PC-3 (cell line): ENCODE data around the gene P3H2. TPM values are rescaled to one million over a fixed set of nuclear protein-coding genes. Genes with fewer than 3 reads are reported as not detected.
"Not testable (repeated sequence)": the region's sequence is repeated elsewhere in the genome, so short reads cannot be mapped to it uniquely, and the experiment has no call there.

Experiments
- ATAC-seq: fragments of 200-7000 bp; cut with Tn5 transposase; 2 replicates; pipeline ENCODE4 v1.9.1; 2020; ENCODE audit warnings: mild to moderate bottlenecking, moderate library complexity
- BruUV-seq: library from RNA; stranded (reverse); fragments of 400-500 nt; replicated peaks from 2 replicates; lab custom pipeline; 2021; lab: Mats Ljungman, UMichigan
- CTCF ChIA-PET: fragments of 300-600 bp; sonication (Branson Sonifier 250); formaldehyde crosslinking; loops from one replicate; lab custom pipeline; 2022; ENCODE audit warnings: antibody characterized with exemption; lab: Charles Lee
- POLR2A ChIA-PET: fragments of 300-600 bp; sonication (Branson Sonifier 250); formaldehyde crosslinking; loops from one replicate; lab custom pipeline; 2022; ENCODE audit warnings: antibody characterized with exemption; ENCODE audit not compliant: unreplicated experiment; lab: Charles Lee
- DNase-seq: peaks from one replicate; pipeline ENCODE4 v3.0.0-alpha.2; 2015
- H2AFZ ChIP-seq: fragments of 300-600 bp; sonication (generic); 2 replicates; pipeline ENCODE4 v1.6.0; 2016; ENCODE audit warnings: antibody characterized with exemption, low read length
- H3F3A ChIP-seq: fragments of 300-600 bp; sonication (generic); one replicate; pipeline ENCODE4 v1.6.0; 2017; ENCODE audit warnings: antibody characterized with exemption, low read length, control low read depth, mild to moderate bottlenecking; ENCODE audit not compliant: unreplicated experiment
- H3K27ac ChIP-seq: fragments of 300-600 bp; sonication (generic); 2 replicates; pipeline ENCODE4 v1.5.1; 2016; ENCODE audit warnings: mild to moderate bottlenecking, low read length
- H3K27me3 ChIP-seq: fragments of 300-600 bp; sonication (generic); 2 replicates; pipeline ENCODE4 v1.6.1; 2016; ENCODE audit warnings: low read length, mixed read lengths
- H3K36me3 ChIP-seq: fragments of 300-600 bp; sonication (generic); 2 replicates; pipeline ENCODE4 v1.6.1; 2016; ENCODE audit warnings: low read depth, mixed run types, low read length, mixed read lengths
- H3K4me1 ChIP-seq: fragments of 300-600 bp; sonication (generic); 2 replicates; pipeline ENCODE4 v1.5.1; 2016; ENCODE audit warnings: low read length; ENCODE audit not compliant: insufficient read depth
- H3K4me2 ChIP-seq: fragments of 300-600 bp; sonication (generic); 2 replicates; pipeline ENCODE4 v1.6.0; 2016; ENCODE audit warnings: low read length
- H3K4me3 ChIP-seq: fragments of 300-600 bp; sonication (generic); 2 replicates; pipeline ENCODE4 v1.5.1; 2016; ENCODE audit warnings: mild to moderate bottlenecking, low read length, mixed read lengths
- H3K79me2 ChIP-seq: fragments of 300-600 bp; sonication (generic); 2 replicates; pipeline ENCODE4 v1.6.1; 2017; ENCODE audit warnings: low read length, mixed read lengths
- H3K9ac ChIP-seq: fragments of 300-600 bp; sonication (generic); 2 replicates; pipeline ENCODE4 v1.6.0; 2016; ENCODE audit warnings: mild to moderate bottlenecking, low read length
- H3K9me2 ChIP-seq: fragments of 300-600 bp; sonication (generic); replicated peaks from 2 replicates; pipeline ENCODE4 v1.6.1; 2016; ENCODE audit warnings: mixed run types, low read length, mixed read lengths
- H3K9me3 ChIP-seq: fragments of 300-600 bp; sonication (generic); 2 replicates; pipeline ENCODE4 v1.6.1; 2016; ENCODE audit warnings: low read length, mixed read lengths
- H4K20me1 ChIP-seq: fragments of 300-600 bp; sonication (generic); 2 replicates; pipeline ENCODE4 v1.6.1; 2016; ENCODE audit warnings: low read length, mixed read lengths
- EZH2 ChIP-seq: fragments of 300-600 bp; sonication (generic); IDR thresholded peaks from one replicate; pipeline ENCODE4 v1.6.1; 2017; ENCODE audit warnings: antibody characterized with exemption, mild to moderate bottlenecking, low read length; ENCODE audit not compliant: unreplicated experiment
- EZH2phosphoT487 ChIP-seq: fragments of 300-600 bp; sonication (generic); IDR thresholded peaks from 2 replicates; pipeline ENCODE4 v1.6.1; 2018; ENCODE audit warnings: mild to moderate bottlenecking, antibody characterized with exemption, low read length, borderline replicate concordance
- intact Hi-C: fragments of 100-400 bp; cut with micrococcal nuclease; formaldehyde crosslinking; loops from 2 replicates; pipeline ENCODE4 v1.9.0; 2023
- total RNA-seq: library from RNA; depleted of rRNA; stranded (reverse); fragments of >200 nt; gene quantifications from 2 replicates; pipeline ENCODE4 v1.2.3, GENCODE V29; 2014
- TF ChIP-seq, protein P1 (sequence below): fragments of 300-600 bp; sonication (generic); conservative IDR thresholded peaks from 2 replicates; pipeline ENCODE4 v1.5.1; 2017; ENCODE audit warnings: antibody characterized with exemption, low read depth, mild to moderate bottlenecking, low read length

Gene P3H2
- total RNA-seq, 1 experiment from 2014 or later, result 4.5 TPM

GRCh38 chr3:190083635-190084034 is 37.1 kb downstream of the P3H2 start:
- intact Hi-C loops, result no loop called here
- Histone ChIP-seq H3K27ac (no peak overlapping the region), H3K79me2 (no peaks in the 10 kb centered on the region), H3K4me1 (no peaks in the 10 kb centered on the region), H2AFZ (no peak overlapping the region), H3K4me3 (no peak overlapping the region), H3K9ac (no peak overlapping the region), H3K9me2 (no peaks in the 10 kb centered on the region), H3K27me3 (no peaks in the 10 kb centered on the region), H3K4me2 (no peak overlapping the region), H3K36me3 (no peaks in the 10 kb centered on the region), H3K9me3 (no peaks in the 10 kb centered on the region), H3F3A (no peaks in the 10 kb centered on the region), H4K20me1 (no peaks in the 10 kb centered on the region)
- ChIA-PET CTCF (no interaction called here), POLR2A (no interaction called here)
- DNase-seq, result no peak
- no TSS peak for BruUV-seq
- no peak for ATAC-seq
- TF ChIP-seq, protein P1, sequence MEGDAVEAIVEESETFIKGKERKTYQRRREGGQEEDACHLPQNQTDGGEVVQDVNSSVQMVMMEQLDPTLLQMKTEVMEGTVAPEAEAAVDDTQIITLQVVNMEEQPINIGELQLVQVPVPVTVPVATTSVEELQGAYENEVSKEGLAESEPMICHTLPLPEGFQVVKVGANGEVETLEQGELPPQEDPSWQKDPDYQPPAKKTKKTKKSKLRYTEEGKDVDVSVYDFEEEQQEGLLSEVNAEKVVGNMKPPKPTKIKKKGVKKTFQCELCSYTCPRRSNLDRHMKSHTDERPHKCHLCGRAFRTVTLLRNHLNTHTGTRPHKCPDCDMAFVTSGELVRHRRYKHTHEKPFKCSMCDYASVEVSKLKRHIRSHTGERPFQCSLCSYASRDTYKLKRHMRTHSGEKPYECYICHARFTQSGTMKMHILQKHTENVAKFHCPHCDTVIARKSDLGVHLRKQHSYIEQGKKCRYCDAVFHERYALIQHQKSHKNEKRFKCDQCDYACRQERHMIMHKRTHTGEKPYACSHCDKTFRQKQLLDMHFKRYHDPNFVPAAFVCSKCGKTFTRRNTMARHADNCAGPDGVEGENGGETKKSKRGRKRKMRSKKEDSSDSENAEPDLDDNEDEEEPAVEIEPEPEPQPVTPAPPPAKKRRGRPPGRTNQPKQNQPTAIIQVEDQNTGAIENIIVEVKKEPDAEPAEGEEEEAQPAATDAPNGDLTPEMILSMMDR, result no peak
- TF ChIP-seq EZH2phosphoT487, result no peak
- TF ChIP-seq EZH2, result no peak

DNA sequence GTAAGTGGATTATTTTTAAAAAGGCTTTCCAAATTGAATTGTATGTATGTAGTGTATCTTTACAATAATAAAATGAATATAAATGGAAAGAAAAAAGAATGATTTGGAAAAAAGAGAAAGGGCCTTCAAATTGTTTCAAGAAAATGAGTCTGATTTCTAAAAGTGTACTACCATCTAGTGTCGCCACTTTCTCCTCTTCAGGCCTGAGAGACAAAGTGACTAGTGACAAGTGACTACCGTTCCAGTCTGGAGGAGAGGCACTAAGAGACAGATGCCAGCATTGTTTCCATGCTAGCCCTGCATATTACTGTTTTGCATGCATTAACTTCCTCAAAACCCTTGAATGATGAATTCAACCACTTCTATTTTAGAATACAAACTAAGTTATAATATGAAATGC is 39.3 kb downstream of the P3H2 start:
- POLR2A ChIA-PET, result no interaction called here

DNA sequence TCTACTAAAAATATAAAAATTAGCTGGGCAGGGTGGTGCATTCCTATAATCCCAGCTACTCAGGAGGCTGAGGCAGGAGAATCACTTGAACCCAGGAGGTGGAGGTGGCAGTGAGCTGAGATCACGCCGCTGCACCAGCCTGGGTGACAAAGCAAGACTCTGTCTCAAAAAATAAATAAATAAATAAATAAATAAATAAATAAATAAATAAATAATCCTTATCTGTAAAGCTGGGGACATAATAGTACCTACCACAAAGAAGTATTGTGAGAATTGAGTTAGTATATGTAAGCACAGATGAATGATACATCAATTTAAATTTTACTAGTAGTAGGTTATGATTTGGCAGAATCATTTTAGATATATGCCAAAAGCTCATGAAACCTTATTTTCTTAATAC is 41.5 kb downstream of the P3H2 start:
- H3K27ac ChIP-seq, DNase-seq, CTCF ChIA-PET, H3K36me3 ChIP-seq, H3K27me3 ChIP-seq, H2AFZ ChIP-seq, ATAC-seq, H4K20me1 ChIP-seq, H3K9ac ChIP-seq, H3K79me2 ChIP-seq, intact Hi-C loops, POLR2A ChIA-PET, H3K9me2 ChIP-seq, H3K4me3 ChIP-seq, H3K4me2 ChIP-seq, H3K9me3 ChIP-seq, BruUV-seq: not testable (repeated sequence)
- H3F3A ChIP-seq, result peaks cover 12% of the 10 kb centered on the region
- H3K4me1 ChIP-seq, result peaks cover 24% of the 10 kb centered on the region

More for the DNA sequence above, 39.3 kb downstream of the P3H2 start:
- DNase-seq, result no peak
- BruUV-seq, result no TSS peak
- ATAC-seq, result no peak
- intact Hi-C loops, result no loop called here
- CTCF ChIA-PET, result interaction anchor here (0.5 kb wide), 1 partner anchor 17 kb away, joined by 4 read pairs; no protein-coding TSS in a partner anchor
- no peak overlapping the region for H3K27ac ChIP-seq
- no peak for TF ChIP-seq EZH2
- no peak for TF ChIP-seq EZH2phosphoT487
- TF ChIP-seq, protein P1, result no peak
- no peaks in the 10 kb centered on the region for H3K9me2 ChIP-seq
- no peaks in the 10 kb centered on the region for H3K36me3 ChIP-seq
- no peak overlapping the region for H3K4me2 ChIP-seq
- peaks cover 15% of the 10 kb centered on the region for H3K4me1 ChIP-seq
- H3F3A ChIP-seq, result peaks cover 6% of the 10 kb centered on the region
- H3K79me2 ChIP-seq, result no peaks in the 10 kb centered on the region
- no peak overlapping the region for H3K9ac ChIP-seq
- no peaks in the 10 kb centered on the region for H4K20me1 ChIP-seq
- no peaks in the 10 kb centered on the region for H3K27me3 ChIP-seq
- no peak overlapping the region for H3K4me3 ChIP-seq
- H3K9me3 ChIP-seq, result no peaks in the 10 kb centered on the region
- H2AFZ ChIP-seq, result no peak overlapping the region
